CD14-positive monocyte (primary cell): Measurements from ENCODE around the gene SLIT3. TPM values are rescaled to one million over a fixed set of nuclear protein-coding genes. Genes with fewer than 3 reads are reported as not detected.

Experiments
- DNase-seq, 3 donors: peaks; one replicate each; pipeline ENCODE4 v3.0.0-alpha.2; 2011 to 2022
- H2AFZ ChIP-seq: 2 replicates; pipeline ENCODE4 v1.6.0; 2012; ENCODE audit warnings: mild to moderate bottlenecking, low read depth, low read length, inconsistent platforms; ENCODE audit not compliant: insufficient read depth, poor library complexity, severe bottlenecking
- H3K27ac ChIP-seq, 2 donors: 1 replicate in 1 of 2; 2 replicates in 1 of 2; pipeline ENCODE4 v1.5.1; 2012 to 2013; ENCODE audit warnings: low read length in 2 of 2, control low read depth in 1 of 2, inconsistent platforms in 1 of 2, low read depth in 1 of 2, mild to moderate bottlenecking in 1 of 2
- H3K27me3 ChIP-seq, 2 donors: one replicate each; pipeline versions ENCODE4 v1.6.0 to v1.6.1; 2011 to 2013; ENCODE audit warnings: low read length in 2 of 2; ENCODE audit not compliant: control insufficient read depth in 2 of 2, insufficient read depth in 2 of 2
- H3K36me3 ChIP-seq, 2 donors: replicated peaks in 1 of 2; 1 replicate in 1 of 2; 2 replicates in 1 of 2; pipeline versions ENCODE4 v1.5.1 to v1.6.1; 2012 to 2013; ENCODE audit warnings: low read length in 2 of 2, control low read depth in 1 of 2, inconsistent platforms in 1 of 2, mild to moderate bottlenecking in 1 of 2; ENCODE audit not compliant: insufficient read depth in 2 of 2, control insufficient read depth in 1 of 2
- H3K4me1 ChIP-seq, 2 donors: 1 replicate in 1 of 2; 2 replicates in 1 of 2; pipeline versions ENCODE4 v1.5.1 to v1.6.1; 2012 to 2013; ENCODE audit warnings: low read length in 2 of 2, control low read depth in 1 of 2, inconsistent platforms in 1 of 2, mild to moderate bottlenecking in 1 of 2, moderate library complexity in 1 of 2; ENCODE audit not compliant: insufficient read depth in 2 of 2, control insufficient read depth in 1 of 2
- H3K4me2 ChIP-seq: replicated peaks from 2 replicates; pipeline ENCODE3; 2012; ENCODE audit warnings: low read length, moderate library complexity, mild to moderate bottlenecking; ENCODE audit not compliant: poor library complexity, severe bottlenecking; ENCODE audit errors: extremely low read depth
- H3K4me3 ChIP-seq, 3 experiments: fragments of 200-600 bp in 1 of 3; sonication (generic) in 1 of 3; replicated peaks in 1 of 3; 1 replicate in 2 of 3; 2 replicates in 1 of 3; pipeline ENCODE4 v1.5.1; 2011 to 2013; ENCODE audit warnings: low read length in 3 of 3, mild to moderate bottlenecking in 3 of 3, control low read depth in 2 of 3, low read depth in 2 of 3, inconsistent platforms in 1 of 3, moderate library complexity in 1 of 3
- H3K79me2 ChIP-seq: 2 replicates; pipeline ENCODE4 v1.6.0; 2012; ENCODE audit warnings: mild to moderate bottlenecking, control low read depth, inconsistent platforms, low read length, moderate library complexity; ENCODE audit not compliant: insufficient read depth
- H3K9ac ChIP-seq: 2 replicates; pipeline ENCODE4 v1.6.0; 2017; ENCODE audit warnings: low read length, mild to moderate bottlenecking; ENCODE audit not compliant: insufficient read depth, poor library complexity, severe bottlenecking
- H3K9me3 ChIP-seq, 2 donors: replicated peaks in 1 of 2; 1 replicate in 1 of 2; 2 replicates in 1 of 2; pipeline versions ENCODE4 v1.5.1 to v1.6.1; 2012 to 2013; ENCODE audit warnings: low read length in 2 of 2, control low read depth in 1 of 2; ENCODE audit not compliant: control insufficient read depth in 1 of 2, insufficient read depth in 1 of 2
- H4K20me1 ChIP-seq: 2 replicates; pipeline ENCODE4 v1.6.0; 2012; ENCODE audit warnings: mild to moderate bottlenecking, low read length, control low read depth, moderate library complexity; ENCODE audit not compliant: insufficient read depth
- H3K27ac Mint-ChIP-seq, 7 donors: one replicate each; pipeline ENCODE4 v1.8.0; 2020; ENCODE audit warnings: mild to moderate bottlenecking in 7 of 7, mixed read lengths in 7 of 7, moderate library complexity in 6 of 7, inconsistent platforms in 2 of 7
- H3K27me3 Mint-ChIP-seq, 3 donors: one replicate each; pipeline ENCODE4 v1.8.0; 2021 to 2022; ENCODE audit warnings: low read depth in 3 of 3, mild to moderate bottlenecking in 3 of 3, mixed read lengths in 3 of 3, moderate library complexity in 3 of 3, inconsistent platforms in 1 of 3
- H3K36me3 Mint-ChIP-seq, 2 donors: one replicate each; pipeline ENCODE4 v1.8.0; 2020; ENCODE audit warnings: mixed read lengths in 2 of 2, inconsistent platforms in 1 of 2, mild to moderate bottlenecking in 1 of 2
- H3K4me1 Mint-ChIP-seq: one replicate; pipeline ENCODE4 v1.8.0; 2020; ENCODE audit warnings: mild to moderate bottlenecking, mixed read lengths
- H3K4me3 Mint-ChIP-seq, 2 donors: one replicate each; pipeline ENCODE4 v1.8.0; 2020; ENCODE audit warnings: mild to moderate bottlenecking in 2 of 2, mixed read lengths in 2 of 2, moderate library complexity in 1 of 2
- H3K9me3 Mint-ChIP-seq, 7 donors: one replicate each; pipeline ENCODE4 v1.8.0; 2020 to 2022; ENCODE audit warnings: mixed read lengths in 7 of 7, mild to moderate bottlenecking in 6 of 7, moderate library complexity in 6 of 7, inconsistent platforms in 2 of 7
- CTCF ChIP-seq: fragments of 200-600 bp; IDR thresholded peaks from one replicate; pipeline ENCODE4 v1.8.0; 2022; ENCODE audit warnings: antibody characterized with exemption, mild to moderate bottlenecking
- WGBS: methylation state at CpG from one replicate; pipeline ENCODE4 v1.1.5; 2013; ENCODE audit warnings: missing lambda C conversion rate; ENCODE audit not compliant: insufficient coverage; 5-methylcytosine and 5-hydroxymethylcytosine counted together
- intact Hi-C, 2 donors: fragments of 100-400 bp; cut with micrococcal nuclease; formaldehyde crosslinking; loops; one replicate each; pipeline versions ENCODE4 v1.15.0 to v1.15.1; 2023
- polyA plus RNA-seq, 3 donors: library from polyadenylated mRNA; depleted of rRNA in 1 of 3; unstranded in 2 of 3; stranded (reverse) in 1 of 3; fragments of 300-500 nt in 2 of 3; fragments of >200 nt in 1 of 3; fragmentation: Illumina TruSeq in 2 of 3; gene quantifications; 1 replicate in 2 of 3; 2 replicates in 1 of 3; pipeline ENCODE4 v1.2.3, GENCODE V29; 2012 to 2021

SLIT3 gene
- polyA plus RNA-seq, 3 donors, result not detected

GRCh38 chr5:169037466-169037865 lies 263.5 kb downstream of the SLIT3 start:
- H3K4me1 ChIP-seq, result no peaks in the 10 kb centered on the region
- Mint-ChIP-seq H3K4me1 (no peaks in the 10 kb centered on the region), H3K27ac (peak overlapping the region in 1 of 7 donors; percentile 17), H3K36me3 (no peaks in the 10 kb centered on the region), H3K4me3 (no peak overlapping the region), H3K27me3 (peaks cover 1 to 2% (median 1%) of the 10 kb centered on the region in 3 donors), H3K9me3 (peaks cover 0 to 5% (median 3%) of the 10 kb centered on the region in 7 donors)
- no peak for DNase-seq
- H3K9me3 ChIP-seq, result no peaks in the 10 kb centered on the region
- H3K36me3 ChIP-seq, result no peaks in the 10 kb centered on the region
- 94% methylated on average over 12 of the region's 16 CpGs for WGBS
- H3K27ac ChIP-seq, result no peak overlapping the region
- H3K4me3 ChIP-seq, result no peak overlapping the region
- TF ChIP-seq CTCF, result no peak
- no peaks in the 10 kb centered on the region for H4K20me1 ChIP-seq
- no peak overlapping the region for H3K9ac ChIP-seq
- intact Hi-C loops, result no loop called here
- no peak overlapping the region for H3K4me2 ChIP-seq
- H2AFZ ChIP-seq, result no peak overlapping the region
- H3K79me2 ChIP-seq, result no peaks in the 10 kb centered on the region
- no peaks in the 10 kb centered on the region for H3K27me3 ChIP-seq

GRCh38 chr5:169036079-169036805 lies 264.7 kb downstream of the SLIT3 start:
- WGBS, result 84% methylated on average over 2 of the region's 12 CpGs
- Mint-ChIP-seq H3K27me3 (peaks cover 1 to 2% (median 1%) of the 10 kb centered on the region in 3 donors), H3K4me3 (no peak overlapping the region), H3K36me3 (no peaks in the 10 kb centered on the region), H3K9me3 (peaks cover 0 to 5% (median 3%) of the 10 kb centered on the region in 7 donors), H3K4me1 (no peaks in the 10 kb centered on the region), H3K27ac (no peak overlapping the region)
- no peak for TF ChIP-seq CTCF
- H3K36me3 ChIP-seq, result no peaks in the 10 kb centered on the region
- no peaks in the 10 kb centered on the region for H4K20me1 ChIP-seq
- no peak overlapping the region for H3K9ac ChIP-seq
- DNase-seq, result no peak
- intact Hi-C loops, result no loop called here
- no peak overlapping the region for H3K4me2 ChIP-seq
- no peak overlapping the region for H3K4me3 ChIP-seq
- H3K27ac ChIP-seq, result no peak overlapping the region
- H3K4me1 ChIP-seq, result no peaks in the 10 kb centered on the region
- no peaks in the 10 kb centered on the region for H3K9me3 ChIP-seq
- no peaks in the 10 kb centered on the region for H3K79me2 ChIP-seq
- H3K27me3 ChIP-seq, result no peaks in the 10 kb centered on the region
- H2AFZ ChIP-seq, result no peak overlapping the region
